Activated CD4-positive, alpha-beta T cell treated with anti-CD3 and anti-CD28 coated beads, Interleukin-2, amount 50 U/mL, for 24 hours (primary cell): ENCODE results near the gene FGR.
"Not testable (repeated sequence)": the region's sequence is repeated elsewhere in the genome, so short reads cannot be mapped to it uniquely, and the experiment has no call there.

ENCODE experiments used
- DNase-seq, 2 donors: peaks; one replicate each; pipeline ENCODE4 v3.0.0-alpha.2; 2020; ENCODE audit warnings: low read depth in 1 of 2, low spot score in 1 of 2

FGR gene

GRCh38 chr1:27635396-27636142 is 584 bp upstream of the FGR start:
- no peak for DNase-seq

- DNase-seq = no peak
These were observed 604 bp downstream of the FGR start for GRCh38 chr1:27634177-27634984.

GRCh38 chr1:27633640-27634176 is 1.3 kb downstream of the FGR start:
- no peak for DNase-seq

GRCh38 chr1:27633298-27633610 is 1.7 kb downstream of the FGR start:
- no peak for DNase-seq

- peak in 1 of 2 donors; percentile 58 for DNase-seq
These were observed 2.3 kb downstream of the FGR start for GRCh38 chr1:27632387-27633297.

- DNase-seq = no peak
These were observed 4.0 kb downstream of the FGR start for GRCh38 chr1:27630859-27631491.

- DNase-seq = no peak
These were observed 6.3 kb downstream of the FGR start for GRCh38 chr1:27628712-27629111.

GRCh38 chr1:27627733-27628132 is 7.3 kb downstream of the FGR start:
- not testable (repeated sequence) for DNase-seq

GRCh38 chr1:27627061-27627460 is 7.9 kb downstream of the FGR start:
- DNase-seq = no peak

GRCh38 chr1:27626031-27626935 is 8.7 kb downstream of the FGR start:
- DNase-seq = no peak

GRCh38 chr1:27624467-27625178 is 10.4 kb downstream of the FGR start:
- DNase-seq = no peak

GRCh38 chr1:27623327-27624212 is 11.4 kb downstream of the FGR start:
- no peak for DNase-seq

GRCh38 chr1:27622828-27623227 is 12.2 kb downstream of the FGR start:
- no peak for DNase-seq

GRCh38 chr1:27621051-27621920 is 13.7 kb downstream of the FGR start:
- no peak for DNase-seq

- not testable (repeated sequence) for DNase-seq
These were observed 15.1 kb downstream of the FGR start for GRCh38 chr1:27619782-27620438.

- DNase-seq = no peak
These were observed 16.5 kb downstream of the FGR start for GRCh38 chr1:27618341-27619082.
